Epidermal melanocyte (primary cell): ENCODE data around the gene ZBTB44.
"Not testable (repeated sequence)": the region's sequence is repeated elsewhere in the genome, so short reads cannot be mapped to it uniquely, and the experiment has no call there.

Experiments
- DNase-seq: peaks from one replicate; pipeline ENCODE4 v3.0.0; 2011; ENCODE audit warnings: low spot score; ENCODE audit not compliant: insufficient read length

The ZBTB44 gene

GRCh38 chr11:130312046-130312445, 2.7 kb downstream of the ZBTB44 start:
- no peak for DNase-seq

- no peak for DNase-seq
Measured at GRCh38 chr11:130310622-130311021, 4.1 kb downstream of the ZBTB44 start.

- no peak for DNase-seq
Measured at GRCh38 chr11:130308886-130309285, 5.8 kb downstream of the ZBTB44 start.

- no peak for DNase-seq
Measured at GRCh38 chr11:130308059-130308458, 6.7 kb downstream of the ZBTB44 start.

- no peak for DNase-seq
Measured at GRCh38 chr11:130304651-130305050, 10.1 kb downstream of the ZBTB44 start.

GRCh38 chr11:130301002-130301401, 13.7 kb downstream of the ZBTB44 start:
- DNase-seq, result no peak

GRCh38 chr11:130300567-130300966, 14.2 kb downstream of the ZBTB44 start:
- DNase-seq, result no peak

GRCh38 chr11:130299978-130300377, 14.7 kb downstream of the ZBTB44 start:
- DNase-seq, result no peak

- DNase-seq, result no peak
Measured at GRCh38 chr11:130295657-130296056, 19.1 kb downstream of the ZBTB44 start.

GRCh38 chr11:130282111-130282510, 32.6 kb downstream of the ZBTB44 start:
- no peak for DNase-seq

- not testable (repeated sequence) for DNase-seq
Measured at GRCh38 chr11:130281341-130281740, 33.4 kb downstream of the ZBTB44 start.

- no peak for DNase-seq
Measured at GRCh38 chr11:130279989-130280388, 34.7 kb downstream of the ZBTB44 start.

GRCh38 chr11:130278745-130279144, 36.0 kb downstream of the ZBTB44 start:
- DNase-seq, result no peak

- no peak for DNase-seq
Measured at GRCh38 chr11:130278151-130278550, 36.6 kb downstream of the ZBTB44 start.

- DNase-seq, result no peak
Measured at GRCh38 chr11:130272336-130272735, 42.4 kb downstream of the ZBTB44 start.

- DNase-seq, result no peak
Measured at GRCh38 chr11:130269326-130269943, 45.3 kb downstream of the ZBTB44 start.

- no peak for DNase-seq
Measured at GRCh38 chr11:130263351-130263750, 51.4 kb downstream of the ZBTB44 start.

GRCh38 chr11:130262424-130262823, 52.3 kb downstream of the ZBTB44 start:
- no peak for DNase-seq

GRCh38 chr11:130261571-130261970, 53.1 kb downstream of the ZBTB44 start:
- no peak for DNase-seq

GRCh38 chr11:130260742-130261141, 54.0 kb downstream of the ZBTB44 start:
- DNase-seq, result no peak

- no peak for DNase-seq
Measured at GRCh38 chr11:130260080-130260627, 54.6 kb downstream of the ZBTB44 start.

- not testable (repeated sequence) for DNase-seq
Measured at GRCh38 chr11:130251763-130252162, 63.0 kb downstream of the ZBTB44 start.

GRCh38 chr11:130249929-130250328, 64.8 kb downstream of the ZBTB44 start:
- not testable (repeated sequence) for DNase-seq
